Upper lobe of left lung (tissue), 4 donors: ENCODE results near the gene OAS2.

Experiments used
- POLR2A ChIP-seq, 4 donors: fragments of 450-650 bp; IDR thresholded peaks; one replicate each; pipeline ENCODE4 v1.5.1; 2016 to 2017; ENCODE audit warnings: antibody characterized with exemption in 4 of 4, mild to moderate bottlenecking in 2 of 4
- TF ChIP-seq, protein P1 (sequence below), 6 experiments: fragments of 450-650 bp in 4 of 6; fragments of 200-600 bp in 2 of 6; sonication (generic) in 2 of 6; IDR thresholded peaks; one replicate each; pipeline ENCODE4 v1.5.1; 2016 to 2019; ENCODE audit warnings: antibody characterized with exemption in 6 of 6

- TF ChIP-seq, protein P1, sequence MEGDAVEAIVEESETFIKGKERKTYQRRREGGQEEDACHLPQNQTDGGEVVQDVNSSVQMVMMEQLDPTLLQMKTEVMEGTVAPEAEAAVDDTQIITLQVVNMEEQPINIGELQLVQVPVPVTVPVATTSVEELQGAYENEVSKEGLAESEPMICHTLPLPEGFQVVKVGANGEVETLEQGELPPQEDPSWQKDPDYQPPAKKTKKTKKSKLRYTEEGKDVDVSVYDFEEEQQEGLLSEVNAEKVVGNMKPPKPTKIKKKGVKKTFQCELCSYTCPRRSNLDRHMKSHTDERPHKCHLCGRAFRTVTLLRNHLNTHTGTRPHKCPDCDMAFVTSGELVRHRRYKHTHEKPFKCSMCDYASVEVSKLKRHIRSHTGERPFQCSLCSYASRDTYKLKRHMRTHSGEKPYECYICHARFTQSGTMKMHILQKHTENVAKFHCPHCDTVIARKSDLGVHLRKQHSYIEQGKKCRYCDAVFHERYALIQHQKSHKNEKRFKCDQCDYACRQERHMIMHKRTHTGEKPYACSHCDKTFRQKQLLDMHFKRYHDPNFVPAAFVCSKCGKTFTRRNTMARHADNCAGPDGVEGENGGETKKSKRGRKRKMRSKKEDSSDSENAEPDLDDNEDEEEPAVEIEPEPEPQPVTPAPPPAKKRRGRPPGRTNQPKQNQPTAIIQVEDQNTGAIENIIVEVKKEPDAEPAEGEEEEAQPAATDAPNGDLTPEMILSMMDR (IDR thresholded peaks at IDR 0.05) = no peak
- TF ChIP-seq POLR2A (IDR thresholded peaks at IDR 0.05) = no peak
Measured at GRCh38 chr12:112989806-112990205, 11.5 kb downstream of the OAS2 start.
